Bone marrow (tissue), 2 donors: ENCODE results near the gene ARHGAP20.
"Not testable (repeated sequence)": the region's sequence is repeated elsewhere in the genome, so short reads cannot be mapped to it uniquely, and the experiment has no call there.

Source experiments
- DNase-seq, 2 donors: peaks; one replicate each; lab custom pipeline; 2025; lab: John Stamatoyannopoulos, UW

Gene ARHGAP20

GRCh38 chr11:110713449-110713776 lies 1.2 kb upstream of the ARHGAP20 start:
- no peak for DNase-seq

GRCh38 chr11:110712659-110713448 lies 617 bp upstream of the ARHGAP20 start:
- no peak for DNase-seq

- no peak for DNase-seq
Observed at GRCh38 chr11:110711448-110711775, 825 bp downstream of the ARHGAP20 start.

GRCh38 chr11:110710628-110711381 lies 1.4 kb downstream of the ARHGAP20 start:
- no peak for DNase-seq

- no peak for DNase-seq
Observed at GRCh38 chr11:110704210-110704864, 7.9 kb downstream of the ARHGAP20 start.

- no peak for DNase-seq
Observed at GRCh38 chr11:110691926-110692325, 20.3 kb downstream of the ARHGAP20 start.

GRCh38 chr11:110689306-110689705 lies 22.9 kb downstream of the ARHGAP20 start:
- DNase-seq: no peak

GRCh38 chr11:110679323-110679975 lies 32.8 kb downstream of the ARHGAP20 start:
- DNase-seq: no peak

- DNase-seq: no peak
Observed at GRCh38 chr11:110675548-110675947, 36.7 kb downstream of the ARHGAP20 start.

- DNase-seq: no peak
Observed at GRCh38 chr11:110665689-110666465, 46.4 kb downstream of the ARHGAP20 start.

GRCh38 chr11:110655967-110656366 lies 56.3 kb downstream of the ARHGAP20 start:
- no peak for DNase-seq

- no peak for DNase-seq
Observed at GRCh38 chr11:110654456-110654855, 57.8 kb downstream of the ARHGAP20 start.

GRCh38 chr11:110645253-110645652 lies 67.0 kb downstream of the ARHGAP20 start:
- DNase-seq: no peak

GRCh38 chr11:110634370-110634769 lies 77.9 kb downstream of the ARHGAP20 start:
- DNase-seq: no peak

- DNase-seq: no peak
Observed at GRCh38 chr11:110631551-110631950, 80.7 kb downstream of the ARHGAP20 start.

- no peak for DNase-seq
Observed at GRCh38 chr11:110629594-110629993, 82.6 kb downstream of the ARHGAP20 start.

GRCh38 chr11:110621826-110622225 lies 90.4 kb downstream of the ARHGAP20 start:
- no peak for DNase-seq

- not testable (repeated sequence) for DNase-seq
Observed at GRCh38 chr11:110619366-110619765, 92.9 kb downstream of the ARHGAP20 start.

GRCh38 chr11:110614031-110614430 lies 98.2 kb downstream of the ARHGAP20 start:
- DNase-seq: no peak

- no peak for DNase-seq
Observed at GRCh38 chr11:110613197-110613918, 98.9 kb downstream of the ARHGAP20 start.

GRCh38 chr11:110606415-110606814 lies 105.8 kb downstream of the ARHGAP20 start:
- DNase-seq: no peak
